Esophagus squamous epithelium (tissue), 4 donors: ENCODE results near the gene FNDC3B.

Source experiments
- CTCF ChIP-seq, 6 experiments: fragments of 450-650 bp in 4 of 6; fragments of 200-600 bp in 2 of 6; sonication (generic) in 2 of 6; IDR thresholded peaks; one replicate each; pipeline ENCODE4 v1.5.1; 2016 to 2019; ENCODE audit warnings: antibody characterized with exemption in 6 of 6, mild to moderate bottlenecking in 4 of 6, moderate library complexity in 4 of 6
- POLR2A ChIP-seq, 4 donors: fragments of 450-650 bp; IDR thresholded peaks; one replicate each; pipeline ENCODE4 v1.6.1; 2017; ENCODE audit warnings: antibody characterized with exemption in 4 of 4, mild to moderate bottlenecking in 4 of 4, moderate library complexity in 3 of 4

GRCh38 chr3:172118019-172118418, 78.6 kb downstream of the FNDC3B start:
- TF ChIP-seq POLR2A (IDR thresholded peaks at IDR 0.05) (no peak), CTCF (IDR thresholded peaks at IDR 0.05) (no peak)
